Brain microvascular endothelial cell (primary cell): ENCODE data around the gene ROBO1.

Experiments
- DNase-seq: peaks from one replicate; pipeline ENCODE4 v3.0.0-alpha.2; 2020
- H3K27ac ChIP-seq: fragments of 250-450 bp; sonication (Bioruptor Pico); 2 replicates; pipeline ENCODE4 v1.5.1; 2020; ENCODE audit warnings: mild to moderate bottlenecking, moderate library complexity
- H3K27me3 ChIP-seq: fragments of 250-450 bp; sonication (Bioruptor Pico); replicated peaks from 2 replicates; pipeline ENCODE4 v1.5.1; 2020; ENCODE audit warnings: mild to moderate bottlenecking
- H3K36me3 ChIP-seq: fragments of 250-450 bp; sonication (Bioruptor Pico); replicated peaks from 2 replicates; pipeline ENCODE4 v1.5.1; 2020; ENCODE audit warnings: mild to moderate bottlenecking
- H3K4me3 ChIP-seq: 2 replicates; pipeline ENCODE4 v1.5.1; 2011; ENCODE audit warnings: low read depth, mild to moderate bottlenecking, control low read depth, low read length, moderate library complexity
- CTCF ChIP-seq: IDR thresholded peaks from 2 replicates; pipeline ENCODE4 v1.5.1; 2011; ENCODE audit warnings: low read depth, mild to moderate bottlenecking, moderate library complexity, low read length, control low read depth, inconsistent platforms; ENCODE audit errors: missing control alignments
- in situ Hi-C: cut with HindIII; loops from 2 replicates; pipeline ENCODE4 v1.10.0; 2017; ENCODE audit warnings: low sequenced_read_pairs, low pct_ligation_motif_present

The ROBO1 gene

GRCh38 chr3:78670746-78671145 is 1097.1 kb downstream of the ROBO1 start:
- no peak overlapping the region for H3K27ac ChIP-seq
- no peaks in the 10 kb centered on the region for H3K27me3 ChIP-seq
- TF ChIP-seq CTCF = no peak
- in situ Hi-C loops = loop anchor here (25.0 kb wide), 1 partner anchor 342 kb away; no protein-coding TSS in a partner anchor
- DNase-seq = no peak
- no peak overlapping the region for H3K4me3 ChIP-seq
- no peaks in the 10 kb centered on the region for H3K36me3 ChIP-seq

GRCh38 chr3:78670094-78670493 is 1097.7 kb downstream of the ROBO1 start:
- H3K36me3 ChIP-seq = no peaks in the 10 kb centered on the region
- no peaks in the 10 kb centered on the region for H3K27me3 ChIP-seq
- no peak for TF ChIP-seq CTCF
- H3K4me3 ChIP-seq = no peak overlapping the region
- in situ Hi-C loops = loop anchor here (25.0 kb wide), 1 partner anchor 342 kb away; no protein-coding TSS in a partner anchor
- DNase-seq = no peak
- no peak overlapping the region for H3K27ac ChIP-seq

GRCh38 chr3:78668302-78668701 is 1099.5 kb downstream of the ROBO1 start:
- in situ Hi-C loops = loop anchor here (25.0 kb wide), 1 partner anchor 344 kb away; no protein-coding TSS in a partner anchor
- Histone ChIP-seq H3K27me3 (no peaks in the 10 kb centered on the region), H3K27ac (no peak overlapping the region), H3K4me3 (no peak overlapping the region), H3K36me3 (no peaks in the 10 kb centered on the region)
- DNase-seq = no peak
- no peak for TF ChIP-seq CTCF

GRCh38 chr3:78666470-78666800 is 1101.4 kb downstream of the ROBO1 start:
- in situ Hi-C loops = loop anchor here (25.0 kb wide), 1 partner anchor 346 kb away; no protein-coding TSS in a partner anchor
- DNase-seq = peak; percentile 57
- Histone ChIP-seq H3K27me3 (no peaks in the 10 kb centered on the region), H3K4me3 (no peak overlapping the region), H3K27ac (no peak overlapping the region), H3K36me3 (no peaks in the 10 kb centered on the region)
- no peak for TF ChIP-seq CTCF

- DNase-seq = no peak
- TF ChIP-seq CTCF = no peak
- Histone ChIP-seq H3K27me3 (no peaks in the 10 kb centered on the region), H3K36me3 (no peaks in the 10 kb centered on the region), H3K4me3 (no peak overlapping the region), H3K27ac (no peak overlapping the region)
- in situ Hi-C loops = loop anchor here (25.0 kb wide), 1 partner anchor 346 kb away; no protein-coding TSS in a partner anchor
Measured at GRCh38 chr3:78665776-78666469, 1101.9 kb downstream of the ROBO1 start.

GRCh38 chr3:78665101-78665500 is 1102.7 kb downstream of the ROBO1 start:
- no peak for DNase-seq
- in situ Hi-C loops = loop anchor here (25.0 kb wide), 1 partner anchor 347 kb away; no protein-coding TSS in a partner anchor
- Histone ChIP-seq H3K27me3 (no peaks in the 10 kb centered on the region), H3K36me3 (no peaks in the 10 kb centered on the region), H3K4me3 (no peak overlapping the region), H3K27ac (no peak overlapping the region)
- TF ChIP-seq CTCF = no peak
